WI38 (cell line): Measurements from ENCODE around the gene HYDIN.

ENCODE experiments used
- H3K4me3 ChIP-seq: 2 replicates; pipeline ENCODE4 v1.5.1; 2011; ENCODE audit warnings: low read depth, mild to moderate bottlenecking, control low read depth, low read length
- TF ChIP-seq, protein P1 (sequence below): IDR thresholded peaks from 2 replicates; pipeline ENCODE4 v1.5.1; 2012; ENCODE audit warnings: low read depth, mild to moderate bottlenecking, control low read depth, low read length

The HYDIN gene

DNA sequence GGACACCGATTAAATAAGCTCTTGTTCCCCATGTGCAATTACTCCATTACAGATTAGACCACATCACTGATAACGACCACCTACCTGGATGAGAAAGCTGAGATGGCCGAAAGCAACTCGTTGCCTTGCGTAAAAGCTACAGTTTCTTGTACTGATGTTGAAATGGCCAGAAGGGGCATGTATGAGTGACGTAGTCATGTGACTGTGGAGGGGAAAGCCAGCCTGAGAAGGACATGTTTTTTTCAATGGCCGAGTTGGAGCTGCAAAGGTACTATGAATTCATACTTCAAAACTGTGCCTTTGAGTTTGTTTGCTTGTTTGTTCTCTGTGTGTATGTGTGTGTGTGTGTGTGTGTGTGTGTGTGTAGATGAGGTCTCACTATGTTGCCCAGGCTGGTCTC lies 17.0 kb upstream of the HYDIN start:
- TF ChIP-seq, protein P1, sequence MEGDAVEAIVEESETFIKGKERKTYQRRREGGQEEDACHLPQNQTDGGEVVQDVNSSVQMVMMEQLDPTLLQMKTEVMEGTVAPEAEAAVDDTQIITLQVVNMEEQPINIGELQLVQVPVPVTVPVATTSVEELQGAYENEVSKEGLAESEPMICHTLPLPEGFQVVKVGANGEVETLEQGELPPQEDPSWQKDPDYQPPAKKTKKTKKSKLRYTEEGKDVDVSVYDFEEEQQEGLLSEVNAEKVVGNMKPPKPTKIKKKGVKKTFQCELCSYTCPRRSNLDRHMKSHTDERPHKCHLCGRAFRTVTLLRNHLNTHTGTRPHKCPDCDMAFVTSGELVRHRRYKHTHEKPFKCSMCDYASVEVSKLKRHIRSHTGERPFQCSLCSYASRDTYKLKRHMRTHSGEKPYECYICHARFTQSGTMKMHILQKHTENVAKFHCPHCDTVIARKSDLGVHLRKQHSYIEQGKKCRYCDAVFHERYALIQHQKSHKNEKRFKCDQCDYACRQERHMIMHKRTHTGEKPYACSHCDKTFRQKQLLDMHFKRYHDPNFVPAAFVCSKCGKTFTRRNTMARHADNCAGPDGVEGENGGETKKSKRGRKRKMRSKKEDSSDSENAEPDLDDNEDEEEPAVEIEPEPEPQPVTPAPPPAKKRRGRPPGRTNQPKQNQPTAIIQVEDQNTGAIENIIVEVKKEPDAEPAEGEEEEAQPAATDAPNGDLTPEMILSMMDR: no peak
- H3K4me3 ChIP-seq: no peak overlapping the region

DNA sequence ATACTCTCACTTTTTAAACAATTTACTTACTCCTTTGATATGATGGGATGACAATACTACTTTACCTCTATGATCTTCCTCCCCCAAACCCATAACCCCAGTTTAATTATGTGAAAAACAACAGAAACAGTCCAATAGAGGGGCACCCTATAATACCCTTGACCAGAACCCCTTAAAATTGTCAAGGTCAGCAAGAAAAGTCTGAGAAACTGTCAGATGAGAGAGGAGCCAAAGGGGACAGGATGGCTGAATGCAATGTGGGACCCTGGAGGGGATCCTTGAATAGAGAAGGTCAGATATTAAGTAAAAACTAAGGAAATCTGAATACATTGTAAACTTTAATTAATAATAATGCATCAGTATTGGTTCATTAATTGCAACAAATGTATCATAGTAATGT lies 15.8 kb upstream of the HYDIN start:
- TF ChIP-seq, protein P1: no peak
- H3K4me3 ChIP-seq: no peak overlapping the region

DNA sequence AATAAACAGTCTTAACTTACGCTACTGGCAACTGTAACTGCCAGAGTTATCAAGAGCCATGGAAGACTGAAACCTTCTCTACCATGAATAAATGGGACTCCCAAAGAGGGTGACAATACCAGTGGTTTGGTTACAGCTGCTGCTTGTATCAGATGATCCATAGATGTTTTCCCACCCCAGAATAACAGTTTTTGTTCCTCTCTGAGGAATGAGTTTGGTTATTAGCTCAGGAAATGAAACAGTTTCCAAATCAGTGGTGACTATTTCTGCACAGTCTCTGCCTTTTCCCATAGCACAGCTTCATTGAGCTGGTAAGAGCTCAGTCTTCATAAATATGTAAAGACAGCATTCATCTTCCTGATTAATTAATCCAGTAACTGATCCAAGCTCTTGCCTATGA lies 14.0 kb upstream of the HYDIN start:
- TF ChIP-seq, protein P1: no peak

DNA sequence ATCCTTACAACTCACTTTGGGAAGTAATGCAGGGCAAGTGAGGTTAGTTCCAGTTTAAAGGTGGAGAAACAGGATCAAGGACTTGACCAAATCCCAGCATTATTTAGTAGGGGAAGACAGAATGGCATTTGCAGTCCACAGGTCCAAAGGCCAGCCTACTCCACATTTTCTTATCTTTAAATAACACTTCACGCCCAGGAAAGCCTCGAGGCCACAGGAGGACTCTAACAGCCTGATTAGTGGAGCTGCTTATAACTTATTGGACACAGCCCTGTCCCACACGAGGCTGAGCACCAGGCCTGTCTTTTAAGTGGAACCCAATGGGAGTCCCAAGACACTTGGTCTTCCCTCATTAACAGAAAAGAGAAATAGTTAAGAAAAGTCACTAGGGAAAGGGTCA lies 12.1 kb upstream of the HYDIN start:
- no peak overlapping the region for H3K4me3 ChIP-seq
- TF ChIP-seq, protein P1: no peak

More for the DNA sequence above, 14.0 kb upstream of the HYDIN start:
- no peak overlapping the region for H3K4me3 ChIP-seq

DNA sequence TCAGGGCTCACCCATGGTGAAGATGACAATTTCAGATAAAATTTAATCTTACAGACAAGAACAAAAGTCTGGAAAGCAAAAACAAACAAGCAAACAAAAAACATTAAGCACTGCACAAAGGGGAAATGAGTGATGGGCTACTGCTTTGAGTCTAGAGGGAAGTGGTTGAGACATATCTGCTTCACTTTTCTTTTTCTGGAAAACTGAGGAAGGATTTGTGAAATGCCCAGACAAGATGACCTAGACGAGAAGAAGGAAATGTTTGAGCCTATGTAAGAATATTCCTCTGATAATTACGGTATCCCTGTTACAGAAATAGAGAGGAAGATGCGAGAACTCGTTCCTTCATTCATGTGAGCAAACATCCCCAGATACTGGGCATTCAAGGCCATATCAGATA lies 11.5 kb upstream of the HYDIN start:
- TF ChIP-seq, protein P1: no peak
- no peak overlapping the region for H3K4me3 ChIP-seq

DNA sequence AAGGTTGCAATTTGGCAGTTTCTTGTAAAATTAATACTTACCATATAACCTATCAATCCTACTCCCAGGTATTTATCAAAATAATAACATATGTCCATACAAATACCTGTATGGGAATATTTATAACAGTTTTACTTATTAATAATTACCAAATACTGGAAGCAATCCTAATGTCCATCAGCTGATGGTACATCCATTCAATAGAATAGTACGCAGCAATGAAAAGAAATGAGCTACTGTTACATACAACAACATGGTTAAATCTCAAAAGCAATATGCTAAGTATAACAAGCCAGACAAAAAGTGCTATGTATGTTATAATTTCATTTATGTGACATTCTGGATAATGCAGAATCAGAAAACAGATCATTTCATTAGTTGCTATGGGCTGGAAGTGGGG lies 1.2 kb downstream of the HYDIN start:
- TF ChIP-seq, protein P1: no peak
- no peak overlapping the region for H3K4me3 ChIP-seq

DNA sequence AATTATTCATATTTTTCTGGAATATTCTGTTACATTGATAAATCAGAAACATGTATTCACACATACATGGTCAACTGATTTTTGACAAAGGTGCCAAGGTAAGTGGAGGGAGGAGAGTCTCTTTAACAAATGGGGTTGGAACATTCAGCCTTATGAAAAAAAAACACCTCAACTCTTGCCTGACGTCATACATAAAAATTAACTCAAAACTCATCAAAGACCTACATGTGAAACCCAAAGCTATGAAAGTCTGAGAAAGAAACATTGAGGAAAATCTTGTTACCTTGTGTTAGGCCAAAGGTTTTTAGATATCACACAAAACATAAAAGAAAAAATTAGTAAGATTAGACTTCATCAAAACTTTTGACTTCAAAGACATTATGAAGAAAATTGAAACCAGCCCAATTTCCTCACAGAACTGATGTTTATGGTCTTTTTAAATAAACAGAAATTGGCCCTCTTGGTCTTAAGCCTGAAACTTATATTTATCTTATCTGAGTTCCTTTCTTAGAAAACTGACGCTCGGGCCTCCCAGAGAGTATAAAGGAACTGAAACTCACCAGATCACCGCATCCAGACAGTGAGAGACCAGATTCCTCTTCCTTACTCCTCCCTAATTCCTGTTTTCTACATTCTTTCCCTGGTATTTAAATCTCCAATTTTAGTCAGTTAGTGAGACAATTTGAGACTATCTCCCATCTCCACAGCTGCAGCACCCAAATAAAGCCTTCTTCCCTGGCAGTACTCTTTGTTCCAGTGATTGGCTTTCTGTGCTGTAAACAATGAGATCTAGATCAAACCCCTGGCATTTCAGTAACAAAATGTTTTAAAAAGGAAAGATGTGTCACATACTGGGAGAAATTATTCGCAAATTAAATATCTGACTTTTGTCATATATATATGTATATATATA lies 4.0 kb downstream of the HYDIN start:
- TF ChIP-seq, protein P1: no peak
- H3K4me3 ChIP-seq: no peak overlapping the region
